T-helper 1 cell treated with Interleukin-12 subunit alpha and Interleukin-12 subunit beta and Interleukin-4 antibody, amounts not matched to agents 30 μg/mL and 1 μg/mL, for 36 hours (primary cell): ENCODE data around the gene CD99L2.
A peak's percentile ranks its signal among the peaks of the same experiment; 100 is the strongest.

Experiments
- H3K27ac Mint-ChIP-seq: one replicate; pipeline ENCODE4 v1.8.0; 2021; ENCODE audit warnings: mild to moderate bottlenecking, mixed read lengths
- H3K27me3 Mint-ChIP-seq: one replicate; pipeline ENCODE4 v1.8.0; 2021; ENCODE audit warnings: low read depth, mixed read lengths
- H3K36me3 Mint-ChIP-seq: one replicate; pipeline ENCODE4 v1.8.0; 2021; ENCODE audit warnings: low read depth, mixed read lengths
- H3K4me1 Mint-ChIP-seq: one replicate; pipeline ENCODE4 v1.8.0; 2021; ENCODE audit warnings: low read depth, mixed read lengths
- H3K4me3 Mint-ChIP-seq: one replicate; pipeline ENCODE4 v1.8.0; 2021; ENCODE audit warnings: mild to moderate bottlenecking, moderate library complexity, mixed read lengths
- H3K9me3 Mint-ChIP-seq: one replicate; pipeline ENCODE4 v1.8.0; 2021; ENCODE audit warnings: mixed read lengths

Gene CD99L2, protein sequence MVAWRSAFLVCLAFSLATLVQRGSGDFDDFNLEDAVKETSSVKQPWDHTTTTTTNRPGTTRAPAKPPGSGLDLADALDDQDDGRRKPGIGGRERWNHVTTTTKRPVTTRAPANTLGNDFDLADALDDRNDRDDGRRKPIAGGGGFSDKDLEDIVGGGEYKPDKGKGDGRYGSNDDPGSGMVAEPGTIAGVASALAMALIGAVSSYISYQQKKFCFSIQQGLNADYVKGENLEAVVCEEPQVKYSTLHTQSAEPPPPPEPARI

DNA sequence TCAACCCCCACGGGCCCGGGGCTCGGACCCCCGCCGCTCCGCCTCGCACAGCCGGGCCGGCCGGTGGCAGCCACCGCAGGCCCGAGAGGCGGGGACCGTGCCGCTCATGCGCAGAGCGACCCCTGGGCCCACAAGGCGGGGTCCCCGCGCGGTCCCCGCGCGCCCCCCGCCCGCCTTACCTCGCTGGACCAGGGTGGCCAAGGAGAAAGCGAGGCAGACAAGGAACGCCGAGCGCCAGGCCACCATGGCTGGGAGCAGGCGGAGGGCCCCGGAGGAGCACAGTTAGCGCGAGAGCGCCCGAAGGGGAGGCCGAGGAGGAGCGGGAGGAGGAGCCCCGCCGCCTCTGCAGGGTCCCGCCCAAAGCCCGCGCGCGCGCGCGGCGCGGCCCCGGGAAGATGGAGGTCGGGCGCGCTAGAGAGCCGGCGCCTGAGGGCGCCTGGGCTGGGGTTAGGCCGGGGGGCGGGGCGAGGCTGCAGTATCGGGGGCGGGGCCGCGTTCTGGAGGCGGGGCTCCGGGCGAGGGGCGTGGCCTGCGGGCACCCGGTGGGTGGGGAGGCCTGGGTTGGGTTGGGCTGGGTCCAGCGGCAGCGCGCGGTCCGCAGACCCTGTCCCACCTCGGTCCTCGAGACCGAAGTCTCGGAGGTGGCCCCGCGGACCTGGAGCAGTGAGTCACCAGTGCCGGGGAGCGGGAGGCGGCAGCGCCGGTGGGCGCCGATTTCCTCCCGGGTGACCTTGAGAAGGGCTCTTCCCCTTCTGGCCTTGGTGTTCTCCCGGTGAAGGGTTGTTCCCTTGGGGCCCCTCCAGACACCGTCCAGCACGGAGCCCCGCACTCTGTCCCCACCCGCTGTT lies at the start of gene CD99L2:
TSS of gene CD99L2 (minus strand) at position 326 of the 848 bp plus-strand sequence. CDS start at position 246, 80 bp downstream.
- Mint-ChIP-seq H3K4me1 (peaks cover 10% of the 10 kb centered on the region), H3K27me3 (peaks cover 14% of the 10 kb centered on the region), H3K4me3 (peak within 1 kb of the TSS; percentile 89), H3K9me3 (no peaks in the 10 kb centered on the region), H3K36me3 (no peaks in the 10 kb centered on the region), H3K27ac (peak within 1 kb of the TSS; percentile 84)

DNA sequence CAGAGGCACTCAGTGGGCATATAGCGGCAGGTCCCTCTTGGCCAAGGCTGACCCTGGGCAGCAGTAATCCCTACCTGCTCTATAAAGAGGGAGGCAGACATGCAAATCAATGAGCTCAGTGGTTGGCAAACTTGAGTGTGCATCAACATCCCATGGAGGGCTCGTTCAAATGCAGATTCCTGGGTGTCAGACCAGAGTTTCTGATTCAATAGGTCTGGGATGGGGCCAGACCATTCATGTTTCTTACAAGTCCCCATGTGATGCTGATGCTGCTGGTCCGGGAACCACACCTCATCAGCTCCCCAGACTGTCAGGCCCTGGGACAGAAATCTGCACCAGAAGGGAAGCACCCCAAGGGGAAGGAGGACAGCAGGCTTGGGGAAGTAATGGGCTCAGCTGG lies 45.8 kb upstream of the CD99L2 start:
- H3K4me3 Mint-ChIP-seq = no peak overlapping the region

DNA sequence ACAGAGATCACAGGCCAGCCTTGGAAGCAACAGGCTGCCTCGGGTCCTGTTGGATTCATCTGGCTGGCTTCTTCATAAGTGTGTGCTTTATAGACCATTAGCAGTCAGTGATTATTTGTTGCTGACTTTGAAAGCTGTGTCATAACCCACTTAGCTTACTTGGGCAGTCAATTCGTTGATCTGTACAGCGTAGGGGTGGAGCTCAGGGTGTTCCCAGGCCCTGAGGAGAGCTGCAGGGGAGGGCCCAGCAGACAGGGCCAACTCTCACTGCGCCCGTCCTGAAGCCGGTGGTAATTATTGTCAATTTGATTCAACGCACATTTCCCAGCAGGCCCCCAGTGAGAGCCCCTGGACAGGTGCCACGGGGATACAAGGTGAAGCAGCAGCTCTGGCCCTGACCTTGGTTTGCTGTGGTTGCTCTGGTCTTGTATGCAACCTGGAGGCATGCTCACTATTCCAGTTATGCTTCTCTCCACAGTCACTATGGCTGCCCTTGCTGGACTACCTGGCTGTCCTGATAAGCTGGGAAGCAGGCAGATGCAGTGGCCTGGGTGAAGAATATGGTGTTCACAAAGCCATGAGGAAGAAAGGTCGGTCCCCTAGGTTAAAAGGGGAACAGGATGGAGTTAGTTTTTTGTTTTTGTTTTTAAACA lies 44.6 kb upstream of the CD99L2 start:
- no peaks in the 10 kb centered on the region for H3K27me3 Mint-ChIP-seq
- H3K27ac Mint-ChIP-seq = no peak overlapping the region

More for the DNA sequence above, 45.8 kb upstream of the CD99L2 start:
- Mint-ChIP-seq H3K36me3 (no peaks in the 10 kb centered on the region), H3K4me1 (no peaks in the 10 kb centered on the region), H3K9me3 (no peaks in the 10 kb centered on the region), H3K27ac (no peak overlapping the region), H3K27me3 (no peaks in the 10 kb centered on the region)

DNA sequence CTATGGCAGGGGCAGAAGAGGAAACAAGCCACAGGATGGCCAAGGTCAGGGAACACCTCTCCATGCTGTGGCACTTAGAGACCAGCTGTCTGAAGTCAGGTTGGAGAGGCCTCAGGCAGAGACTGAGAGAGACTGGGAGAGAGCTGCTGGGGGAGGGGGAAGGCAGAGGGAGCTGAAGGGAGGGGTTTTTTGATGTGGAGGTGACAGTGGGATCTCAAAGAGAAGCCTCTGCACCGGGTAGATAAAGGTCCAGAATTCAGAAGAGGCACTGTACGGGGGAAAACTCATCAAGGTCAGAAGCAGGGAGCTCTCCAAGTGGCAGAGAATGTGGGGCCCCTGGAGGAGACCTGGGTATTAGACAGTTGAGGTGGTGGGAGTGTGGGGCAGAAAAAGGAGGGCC lies 43.1 kb upstream of the CD99L2 start:
- Mint-ChIP-seq H3K27ac (no peak overlapping the region), H3K4me1 (no peaks in the 10 kb centered on the region), H3K36me3 (no peaks in the 10 kb centered on the region), H3K4me3 (no peak overlapping the region), H3K27me3 (no peaks in the 10 kb centered on the region), H3K9me3 (no peaks in the 10 kb centered on the region)

More for the DNA sequence above, 44.6 kb upstream of the CD99L2 start:
- Mint-ChIP-seq H3K9me3 (no peaks in the 10 kb centered on the region), H3K4me3 (no peak overlapping the region), H3K36me3 (no peaks in the 10 kb centered on the region), H3K4me1 (no peaks in the 10 kb centered on the region)

DNA sequence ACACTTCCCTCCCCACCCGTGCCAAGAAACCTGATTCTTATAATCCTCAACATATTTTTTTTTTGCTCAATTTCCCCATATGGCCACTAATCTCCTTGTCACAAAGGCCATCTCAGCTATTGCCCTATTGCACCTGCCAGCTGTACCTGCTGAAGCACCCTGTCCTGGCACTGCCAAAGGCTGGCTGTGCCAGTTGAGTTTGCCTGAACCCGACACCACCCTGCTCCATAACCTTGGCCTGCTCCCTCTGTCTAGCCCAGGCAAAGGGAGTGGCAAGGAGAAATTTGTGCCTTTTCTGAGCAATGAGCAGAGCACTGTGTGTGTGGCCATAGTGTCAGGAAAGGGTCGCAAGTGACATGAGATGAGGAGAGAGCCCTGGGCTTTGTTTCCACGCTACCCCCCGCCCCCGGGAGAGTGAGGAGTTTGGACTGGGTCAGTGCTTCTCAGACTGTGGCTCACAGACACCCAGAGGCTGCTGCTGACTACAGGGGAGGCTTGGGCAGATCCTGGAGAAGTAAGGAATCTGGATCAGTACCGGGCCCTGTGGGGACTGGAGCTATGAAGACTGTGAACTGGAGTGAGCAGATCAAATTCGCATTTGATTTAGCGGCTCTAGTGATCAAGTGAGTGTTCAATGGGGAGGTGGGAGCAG lies 42.5 kb upstream of the CD99L2 start:
- H3K27ac Mint-ChIP-seq = no peak overlapping the region
- H3K4me3 Mint-ChIP-seq = no peak overlapping the region
- no peaks in the 10 kb centered on the region for H3K27me3 Mint-ChIP-seq
- H3K36me3 Mint-ChIP-seq = no peaks in the 10 kb centered on the region
- H3K9me3 Mint-ChIP-seq = no peaks in the 10 kb centered on the region
- no peaks in the 10 kb centered on the region for H3K4me1 Mint-ChIP-seq

DNA sequence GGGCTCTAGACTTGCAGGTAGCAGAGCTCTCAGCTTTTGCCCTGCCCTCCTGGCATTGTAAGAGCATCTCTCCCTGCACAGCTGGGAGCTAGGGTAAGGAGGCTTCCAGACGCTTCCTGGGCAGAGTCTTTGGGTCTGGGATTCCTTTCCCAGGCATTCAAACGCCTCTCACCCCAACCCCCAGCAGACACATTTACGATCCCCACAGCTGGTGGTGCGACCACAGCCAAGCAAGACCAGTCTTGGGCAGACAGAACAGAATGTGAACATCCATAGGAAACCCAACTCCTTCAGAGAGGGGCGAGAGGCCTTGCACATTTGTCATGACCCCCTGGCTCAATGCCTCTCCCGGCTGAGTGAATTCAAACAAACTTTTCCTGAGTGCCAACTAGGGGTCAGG lies 38.1 kb upstream of the CD99L2 start:
- Mint-ChIP-seq H3K27me3 (peaks cover 6% of the 10 kb centered on the region), H3K36me3 (no peaks in the 10 kb centered on the region), H3K27ac (no peak overlapping the region), H3K4me1 (no peaks in the 10 kb centered on the region), H3K4me3 (no peak overlapping the region), H3K9me3 (no peaks in the 10 kb centered on the region)

DNA sequence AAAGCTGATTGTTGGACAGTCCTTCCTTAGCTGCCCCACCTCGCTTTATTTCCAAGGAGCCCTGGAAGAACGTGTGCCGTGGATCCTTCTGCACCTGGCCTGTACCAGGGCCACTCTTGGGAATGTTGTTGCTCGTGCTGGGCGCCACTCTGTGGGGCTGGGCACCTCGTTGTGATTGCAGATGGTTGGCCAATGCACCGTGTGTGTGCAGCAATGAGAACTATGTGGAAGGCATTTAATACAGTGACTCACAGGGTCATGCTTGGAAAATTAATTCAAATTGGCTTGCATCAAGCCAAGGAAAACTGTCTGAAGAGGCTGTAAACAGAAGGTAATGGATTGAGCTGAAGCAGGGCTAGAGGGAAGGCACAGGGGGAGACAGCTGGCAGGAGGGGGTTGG lies 37.0 kb upstream of the CD99L2 start:
- peaks cover 6% of the 10 kb centered on the region for H3K27me3 Mint-ChIP-seq
- H3K4me3 Mint-ChIP-seq = no peak overlapping the region
- H3K27ac Mint-ChIP-seq = no peak overlapping the region
- H3K36me3 Mint-ChIP-seq = no peaks in the 10 kb centered on the region
- H3K4me1 Mint-ChIP-seq = no peaks in the 10 kb centered on the region
- no peaks in the 10 kb centered on the region for H3K9me3 Mint-ChIP-seq

DNA sequence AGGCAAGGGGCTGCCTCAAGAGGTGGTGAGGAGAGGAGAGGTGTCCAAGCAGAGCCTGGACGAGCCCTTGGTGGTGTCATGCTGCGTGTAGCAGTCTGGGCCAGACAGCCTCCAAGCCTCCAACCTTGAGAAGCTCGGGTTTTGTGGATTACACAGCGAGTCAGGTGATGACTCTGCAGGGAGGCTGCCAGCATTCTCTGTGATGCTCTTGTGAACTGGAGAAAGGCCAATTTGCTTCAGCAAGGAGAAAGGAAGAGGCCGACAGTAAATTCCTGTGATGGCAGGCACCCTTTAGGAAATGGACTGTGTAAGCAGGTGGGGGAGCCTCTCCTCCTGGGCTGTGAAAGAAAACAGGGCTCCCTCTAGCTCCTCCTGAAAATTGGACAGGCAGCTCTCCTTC lies 36.0 kb upstream of the CD99L2 start:
- H3K27ac Mint-ChIP-seq = no peak overlapping the region
- no peaks in the 10 kb centered on the region for H3K4me1 Mint-ChIP-seq
- H3K36me3 Mint-ChIP-seq = no peaks in the 10 kb centered on the region
- H3K27me3 Mint-ChIP-seq = peaks cover 6% of the 10 kb centered on the region
- no peaks in the 10 kb centered on the region for H3K9me3 Mint-ChIP-seq
- no peak overlapping the region for H3K4me3 Mint-ChIP-seq

DNA sequence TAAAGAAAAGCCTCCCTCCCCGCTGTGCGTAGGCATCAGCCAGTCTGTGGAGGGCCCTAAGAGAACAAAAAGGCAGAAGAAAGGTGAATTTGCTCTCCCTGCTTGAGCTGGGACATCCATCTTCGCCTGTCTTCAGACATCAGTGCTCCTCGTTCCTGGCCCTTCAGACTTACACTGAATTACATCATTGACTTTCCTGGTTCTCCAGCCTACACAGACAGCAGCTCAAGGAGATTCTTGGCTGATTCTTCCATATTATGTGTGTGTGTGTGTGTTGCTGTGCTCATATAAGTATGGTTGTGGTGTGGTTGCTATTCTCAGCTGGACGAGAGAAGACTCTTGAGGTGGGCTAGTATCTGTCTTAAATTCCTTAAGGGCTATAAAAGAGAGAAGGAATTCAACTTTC lies 35.5 kb upstream of the CD99L2 start:
- no peak overlapping the region for H3K4me3 Mint-ChIP-seq
- peaks cover 6% of the 10 kb centered on the region for H3K27me3 Mint-ChIP-seq
- H3K9me3 Mint-ChIP-seq = no peaks in the 10 kb centered on the region
- H3K4me1 Mint-ChIP-seq = no peaks in the 10 kb centered on the region
- no peak overlapping the region for H3K27ac Mint-ChIP-seq
- H3K36me3 Mint-ChIP-seq = no peaks in the 10 kb centered on the region

DNA sequence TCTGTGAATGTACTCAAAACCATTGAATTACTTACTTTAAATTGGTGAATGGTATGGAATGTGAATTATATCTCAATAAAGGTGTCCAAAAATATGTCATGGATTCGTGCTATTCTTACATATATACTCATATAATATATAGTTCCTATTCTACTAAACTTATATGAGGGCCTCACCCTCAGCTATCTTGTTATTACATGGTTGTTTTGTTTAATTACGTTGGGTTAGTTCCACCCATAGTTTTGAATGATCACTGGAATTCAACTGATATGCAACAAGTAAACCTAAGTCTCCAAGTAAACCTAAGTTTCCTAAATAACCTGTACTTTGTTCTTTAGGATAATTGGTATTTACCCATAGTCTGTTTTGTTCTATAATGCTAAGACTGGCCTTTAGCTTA lies 30.6 kb upstream of the CD99L2 start:
- Mint-ChIP-seq H3K36me3 (no peaks in the 10 kb centered on the region), H3K27me3 (peaks cover 2% of the 10 kb centered on the region), H3K4me1 (no peaks in the 10 kb centered on the region), H3K4me3 (no peak overlapping the region), H3K27ac (no peak overlapping the region), H3K9me3 (no peaks in the 10 kb centered on the region)

DNA sequence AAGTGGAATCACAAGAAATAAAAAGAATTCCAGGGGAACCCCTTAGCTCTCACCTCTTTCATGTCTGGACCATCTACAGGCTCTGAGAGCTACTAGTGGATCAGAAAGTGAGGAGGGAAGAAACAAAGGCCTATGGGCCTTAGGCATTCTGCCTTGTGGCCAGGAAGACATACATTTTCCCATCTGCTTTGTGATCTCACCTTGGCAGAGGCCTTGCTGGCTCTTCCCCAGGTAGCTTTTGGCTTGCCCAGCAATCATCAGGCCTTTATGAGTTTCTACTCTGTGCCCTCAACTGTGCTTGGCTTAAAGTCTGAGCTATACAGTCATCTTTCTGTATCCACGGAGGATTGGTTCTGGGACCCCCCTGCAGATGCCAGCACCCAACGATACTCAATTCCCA lies 28.3 kb upstream of the CD99L2 start:
- H3K4me3 Mint-ChIP-seq = no peak overlapping the region
- no peaks in the 10 kb centered on the region for H3K36me3 Mint-ChIP-seq
- H3K9me3 Mint-ChIP-seq = no peaks in the 10 kb centered on the region
- H3K27me3 Mint-ChIP-seq = no peaks in the 10 kb centered on the region
- no peak overlapping the region for H3K27ac Mint-ChIP-seq
- no peaks in the 10 kb centered on the region for H3K4me1 Mint-ChIP-seq

DNA sequence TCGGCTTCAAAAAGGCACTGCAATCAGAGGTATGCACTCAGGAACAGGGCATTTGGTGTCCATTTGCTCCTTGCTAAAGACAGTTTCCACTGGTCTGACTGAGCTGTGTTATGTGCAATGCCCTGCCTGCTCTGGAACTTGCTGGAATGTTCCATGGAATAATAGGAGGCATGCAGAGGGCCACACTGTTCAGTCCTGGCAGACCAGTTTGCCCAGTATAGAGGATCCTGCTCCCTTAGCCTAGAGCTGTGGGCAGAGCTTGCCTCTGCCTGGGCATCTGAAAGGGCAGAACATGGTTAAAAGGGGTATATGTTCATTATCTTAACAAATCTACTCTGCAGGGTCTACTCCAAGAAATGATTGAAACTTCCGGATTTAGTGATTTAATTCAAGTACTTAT lies 27.8 kb upstream of the CD99L2 start:
- Mint-ChIP-seq H3K27ac (no peak overlapping the region), H3K27me3 (no peaks in the 10 kb centered on the region), H3K4me3 (no peak overlapping the region), H3K9me3 (no peaks in the 10 kb centered on the region), H3K4me1 (no peaks in the 10 kb centered on the region), H3K36me3 (no peaks in the 10 kb centered on the region)

DNA sequence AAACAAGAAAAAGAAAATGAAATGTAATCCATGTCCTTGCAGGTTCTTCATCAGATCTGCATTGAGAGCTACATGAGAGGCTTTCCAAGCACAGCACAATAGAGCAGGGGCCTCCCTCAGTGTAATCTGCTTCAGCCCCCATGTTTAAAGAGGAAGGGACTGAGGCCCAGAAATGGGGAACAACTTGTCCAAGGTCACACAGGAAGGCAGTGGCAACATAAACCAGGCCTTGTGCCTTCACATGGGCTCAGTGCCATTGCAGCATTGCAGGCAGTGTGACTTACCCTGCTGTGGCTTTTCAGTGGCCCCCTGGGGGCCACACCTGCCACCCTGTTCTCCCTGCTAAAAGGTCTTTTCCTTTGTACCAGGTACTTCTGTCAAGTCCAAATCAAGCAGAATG lies 20.9 kb upstream of the CD99L2 start:
- H3K27ac Mint-ChIP-seq = no peak overlapping the region
- no peak overlapping the region for H3K4me3 Mint-ChIP-seq
- no peaks in the 10 kb centered on the region for H3K27me3 Mint-ChIP-seq
- H3K9me3 Mint-ChIP-seq = no peaks in the 10 kb centered on the region
- no peaks in the 10 kb centered on the region for H3K36me3 Mint-ChIP-seq
- H3K4me1 Mint-ChIP-seq = no peaks in the 10 kb centered on the region

DNA sequence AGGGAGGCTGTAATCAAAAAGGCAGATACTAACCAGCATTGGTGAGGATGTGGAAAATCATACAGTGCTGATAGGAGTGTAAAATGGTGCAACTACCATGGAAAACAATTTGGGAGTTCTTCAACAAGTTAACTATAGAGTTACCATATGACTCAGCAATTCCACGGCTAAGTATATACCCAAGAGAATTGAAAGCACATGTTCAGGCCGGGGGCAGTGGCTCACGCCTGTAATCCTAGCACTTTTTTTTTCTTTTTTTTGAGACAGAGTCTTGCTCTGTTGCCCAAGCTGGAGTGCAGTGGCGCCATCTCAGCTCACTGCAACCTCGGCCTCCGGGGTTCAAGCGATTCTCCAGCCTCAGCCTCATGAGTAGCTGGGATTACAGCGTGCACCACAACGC lies 15.0 kb upstream of the CD99L2 start:
- no peaks in the 10 kb centered on the region for H3K36me3 Mint-ChIP-seq
- no peaks in the 10 kb centered on the region for H3K9me3 Mint-ChIP-seq
- H3K4me3 Mint-ChIP-seq = no peak overlapping the region
- H3K27me3 Mint-ChIP-seq = no peaks in the 10 kb centered on the region
- H3K4me1 Mint-ChIP-seq = no peaks in the 10 kb centered on the region
- no peak overlapping the region for H3K27ac Mint-ChIP-seq
